Activated CD4-positive, alpha-beta T cell treated with anti-CD3 and anti-CD28 coated beads for 1 hour (primary cell): Measurements from ENCODE around the gene AFTPH.

Experiments
- DNase-seq: peaks from one replicate; pipeline ENCODE4 v3.0.0-alpha.2; 2020

The AFTPH gene

GRCh38 chr2:64594226-64594989, 70.3 kb downstream of the AFTPH start:
- no peak for DNase-seq

- DNase-seq, result no peak
These were observed 71.5 kb downstream of the AFTPH start for GRCh38 chr2:64595397-64596176.

- DNase-seq, result no peak
These were observed 74.1 kb downstream of the AFTPH start for GRCh38 chr2:64598226-64598625.

GRCh38 chr2:64599469-64599868, 75.3 kb downstream of the AFTPH start:
- no peak for DNase-seq

- DNase-seq, result no peak
These were observed 77.1 kb downstream of the AFTPH start for GRCh38 chr2:64601034-64601754.

- DNase-seq, result no peak
These were observed 77.8 kb downstream of the AFTPH start for GRCh38 chr2:64601785-64602391.

- no peak for DNase-seq
These were observed 78.3 kb downstream of the AFTPH start for GRCh38 chr2:64602436-64602835.

- no peak for DNase-seq
These were observed 80.0 kb downstream of the AFTPH start for GRCh38 chr2:64604155-64604554.

- DNase-seq, result no peak
These were observed 80.9 kb downstream of the AFTPH start for GRCh38 chr2:64605026-64605471.

GRCh38 chr2:64605991-64606478, 81.9 kb downstream of the AFTPH start:
- DNase-seq, result no peak

GRCh38 chr2:64606479-64607363, 82.6 kb downstream of the AFTPH start:
- peak; percentile 68 for DNase-seq

- DNase-seq, result no peak
These were observed 83.5 kb downstream of the AFTPH start for GRCh38 chr2:64607381-64608304.

- DNase-seq, result no peak
These were observed 84.7 kb downstream of the AFTPH start for GRCh38 chr2:64608867-64609226.

GRCh38 chr2:64609227-64609941, 85.3 kb downstream of the AFTPH start:
- DNase-seq, result peak; percentile 48

- no peak for DNase-seq
These were observed 85.8 kb downstream of the AFTPH start for GRCh38 chr2:64609942-64610281.

- DNase-seq, result no peak
These were observed 86.3 kb downstream of the AFTPH start for GRCh38 chr2:64610316-64610855.

- no peak for DNase-seq
These were observed 88.6 kb downstream of the AFTPH start for GRCh38 chr2:64612575-64613195.

- no peak for DNase-seq
These were observed 89.1 kb downstream of the AFTPH start for GRCh38 chr2:64613276-64613675.

GRCh38 chr2:64615192-64615763, 91.2 kb downstream of the AFTPH start:
- DNase-seq, result no peak
